Stimulated activated CD8-positive, alpha-beta memory T cell treated with anti-CD3 and anti-CD28 coated beads, Interleukin-7, amount 100 ng/mL, for 1 hour (primary cell): ENCODE data around the gene DHRS2.

ENCODE experiments used
- DNase-seq, 2 donors: peaks; one replicate each; pipeline ENCODE4 v3.0.0-alpha.2; 2020; ENCODE audit warnings: low read depth in 2 of 2

Gene DHRS2

DNA sequence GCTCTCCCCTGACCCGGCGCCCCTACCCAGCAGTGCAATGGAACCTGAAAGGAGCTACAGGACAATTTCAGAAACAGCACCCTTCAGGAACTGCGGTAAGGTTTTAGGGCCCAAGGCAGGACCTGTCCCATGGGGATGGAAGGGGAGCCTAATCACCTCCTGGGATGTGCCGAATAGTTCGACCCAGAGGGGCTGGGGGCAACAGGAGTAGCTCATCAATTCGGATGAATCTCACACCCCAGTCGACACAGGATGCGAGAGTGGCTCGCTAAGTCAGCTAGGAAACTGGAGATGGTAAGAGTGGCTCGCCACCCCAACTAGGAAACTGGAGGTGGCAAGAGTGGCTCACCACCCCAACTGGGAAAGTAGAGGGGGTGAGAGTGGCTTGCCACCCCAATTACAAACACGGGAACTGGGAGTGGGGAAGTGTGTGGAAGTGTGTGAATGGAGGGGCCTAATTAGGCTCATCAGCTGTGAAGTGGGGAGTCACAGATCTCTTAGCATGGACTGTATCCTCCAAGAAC lies 57.1 kb downstream of the DHRS2 start:
- DNase-seq = no peak

DNA sequence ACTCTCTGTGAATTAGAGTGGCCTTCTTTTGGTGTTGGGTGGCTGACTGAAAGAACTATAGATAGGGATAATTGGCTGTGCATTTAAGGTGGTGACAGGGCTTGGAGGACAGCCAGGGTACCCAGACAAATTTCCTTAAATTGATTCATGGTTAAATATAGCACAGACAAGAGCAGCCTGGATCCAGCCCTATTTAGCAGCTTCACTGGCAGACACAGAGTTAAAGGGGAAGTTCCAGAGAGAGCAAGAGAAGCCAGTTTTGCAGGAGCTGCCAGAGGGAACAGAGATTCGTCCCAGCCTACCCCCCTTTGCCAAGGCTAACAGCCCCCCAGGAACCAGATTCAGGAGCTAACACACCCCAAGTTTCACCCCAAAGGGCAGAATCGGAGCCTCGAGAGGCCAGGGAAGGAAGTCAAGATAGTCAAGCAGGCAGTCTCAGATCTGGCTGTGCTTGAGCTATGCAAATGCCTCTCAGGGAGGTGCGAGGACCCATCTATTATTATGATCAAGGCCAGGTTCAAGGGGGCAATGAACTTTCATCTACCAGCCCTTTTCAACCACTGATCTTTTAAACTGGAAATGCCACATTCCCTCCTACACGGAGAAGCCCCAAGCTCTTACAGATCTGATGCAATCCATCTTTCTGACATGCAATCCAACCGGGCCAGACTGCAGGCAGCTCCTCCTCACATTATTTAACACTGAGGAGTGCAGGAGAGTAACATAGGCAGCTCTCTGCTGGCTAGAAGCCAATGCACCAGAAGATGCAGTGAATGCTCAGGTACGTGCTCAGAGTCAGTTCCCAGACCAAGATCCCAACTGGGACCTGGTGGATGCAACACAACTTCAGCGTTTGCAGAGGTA lies 58.2 kb downstream of the DHRS2 start:
- no peak for DNase-seq
